HG03135 (cell line): ENCODE data around the gene FBLN1.

Experiments
- ATAC-seq: cut with Tn5 transposase; IDR thresholded peaks from one replicate; pipeline ENCODE4 v1.9.1; 2021; ENCODE audit warnings: mild to moderate bottlenecking, moderate library complexity; ENCODE audit not compliant: unreplicated experiment

Gene FBLN1

DNA sequence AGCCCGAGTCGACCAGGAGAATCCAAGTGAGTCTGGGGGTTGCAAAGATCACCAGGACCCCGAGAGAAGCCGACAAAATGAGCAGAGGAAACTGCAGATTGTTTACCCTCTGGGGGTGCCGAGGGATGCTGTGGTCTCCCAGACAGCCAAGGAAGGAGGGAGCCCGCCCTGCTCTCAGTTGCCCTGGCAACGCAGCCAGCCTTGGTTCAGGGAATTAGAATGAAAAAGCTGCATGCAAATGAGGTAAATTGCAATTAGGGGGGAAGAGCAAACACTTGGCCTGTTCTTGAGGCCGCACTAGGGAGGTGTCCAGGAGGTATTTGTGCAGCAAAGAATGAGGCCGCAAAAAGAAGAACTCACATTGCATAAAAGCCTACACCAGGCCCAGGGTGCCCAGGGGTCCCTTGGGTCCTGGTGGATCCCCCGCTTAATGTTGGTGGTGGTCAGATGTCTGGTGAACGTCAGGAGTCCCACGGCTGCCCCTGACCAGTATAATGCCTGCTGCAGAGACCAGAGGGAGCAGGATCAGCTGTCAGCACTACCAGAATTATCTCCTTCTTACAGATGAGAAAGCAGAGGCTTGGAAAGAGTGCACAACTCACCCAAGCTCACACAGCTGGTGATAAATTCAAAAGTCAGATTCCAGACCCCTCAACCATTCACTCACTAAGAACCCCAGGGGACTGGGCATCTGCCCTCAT is 128.6 kb downstream of the FBLN1 start:
- ATAC-seq: no peak

DNA sequence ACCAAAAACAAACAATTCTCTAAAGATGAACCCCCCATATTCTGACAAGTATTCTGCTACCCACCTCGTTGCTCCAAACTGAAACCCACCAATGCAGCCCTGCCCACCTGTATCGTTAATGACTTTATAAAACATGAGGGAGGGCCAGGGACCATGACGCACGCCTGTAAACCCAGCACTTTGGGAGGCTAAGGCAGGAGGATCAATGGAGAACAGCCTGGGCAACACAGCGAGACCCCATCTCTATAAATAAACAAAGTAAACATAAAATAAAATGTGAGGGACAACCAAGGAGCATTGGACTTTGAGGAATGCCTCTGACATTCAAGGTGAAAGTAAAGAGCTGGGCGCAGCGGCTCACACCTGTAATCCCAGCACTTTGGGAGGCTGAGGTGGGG is 129.2 kb downstream of the FBLN1 start:
- no peak for ATAC-seq

DNA sequence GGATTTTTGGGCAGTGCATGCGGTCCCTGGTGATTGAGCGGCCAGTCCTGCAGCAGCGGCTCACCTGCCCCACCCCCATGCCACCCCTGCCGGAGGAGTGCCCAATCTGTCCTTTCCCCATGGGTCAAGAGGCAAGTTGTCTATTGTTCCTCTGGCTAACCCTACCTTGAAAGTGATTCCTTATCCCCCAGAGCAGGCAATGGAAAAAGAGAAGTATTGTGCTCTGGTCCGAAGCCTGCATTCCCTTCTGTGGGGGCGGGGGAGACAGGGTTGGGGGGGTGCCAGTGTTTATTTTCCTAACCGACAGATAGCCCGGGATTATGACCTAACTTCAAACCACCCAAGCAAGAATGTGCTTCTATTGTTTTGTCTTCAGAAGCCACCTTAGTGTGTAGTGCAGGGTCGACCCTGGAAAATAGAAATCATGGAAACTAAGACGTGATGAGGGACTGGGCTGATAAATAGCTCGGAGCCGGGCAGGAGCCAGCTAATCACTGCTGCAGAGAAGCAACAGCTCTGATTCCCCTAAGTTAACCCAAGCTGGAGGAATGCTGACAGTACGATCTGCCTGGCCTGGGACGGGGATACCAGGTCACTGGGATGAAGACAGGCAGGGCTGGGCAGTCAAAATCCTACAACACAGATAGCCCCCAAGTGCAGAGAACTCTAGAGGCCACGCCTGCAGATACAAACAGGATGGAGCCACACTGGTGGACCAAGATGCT is 130.3 kb downstream of the FBLN1 start:
- no peak for ATAC-seq

DNA sequence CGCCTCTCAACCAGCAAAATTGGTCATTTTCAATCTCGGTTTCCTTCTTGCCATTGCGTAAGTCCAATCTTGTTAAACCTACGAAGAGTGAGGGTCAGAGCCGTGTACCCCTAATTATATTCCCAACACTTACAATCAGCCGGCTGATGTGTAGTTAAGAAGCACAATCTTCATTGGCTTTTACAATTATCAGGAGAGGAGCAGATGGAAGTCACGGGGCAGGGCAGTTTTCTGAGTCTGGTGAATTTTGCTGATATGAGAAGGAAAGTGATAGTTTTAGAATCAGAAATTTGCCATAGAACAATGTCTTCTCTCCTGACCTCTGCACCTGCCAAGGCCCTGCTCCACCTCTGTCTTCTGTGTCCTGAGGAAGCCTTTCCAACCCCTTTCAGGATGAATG is 134.0 kb downstream of the FBLN1 start:
- no peak for ATAC-seq

DNA sequence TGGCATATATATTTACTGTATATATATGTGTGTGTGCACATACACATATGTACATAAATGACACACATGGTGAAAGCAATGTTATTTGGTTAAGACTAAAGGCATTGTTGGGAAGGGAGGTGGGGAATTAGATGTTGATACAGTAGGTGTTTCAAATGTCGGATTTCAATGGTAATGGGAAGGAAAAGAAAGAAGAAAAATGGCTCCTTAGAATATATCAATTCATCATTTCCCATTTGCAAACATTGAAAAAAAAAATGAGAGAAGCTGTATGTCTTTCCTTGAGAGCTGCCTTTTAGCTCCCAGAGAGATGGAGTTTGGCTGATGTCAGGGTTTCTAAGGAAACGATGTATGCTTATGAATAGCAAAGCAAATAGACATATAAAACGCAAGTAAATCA is 135.5 kb downstream of the FBLN1 start:
- no peak for ATAC-seq

DNA sequence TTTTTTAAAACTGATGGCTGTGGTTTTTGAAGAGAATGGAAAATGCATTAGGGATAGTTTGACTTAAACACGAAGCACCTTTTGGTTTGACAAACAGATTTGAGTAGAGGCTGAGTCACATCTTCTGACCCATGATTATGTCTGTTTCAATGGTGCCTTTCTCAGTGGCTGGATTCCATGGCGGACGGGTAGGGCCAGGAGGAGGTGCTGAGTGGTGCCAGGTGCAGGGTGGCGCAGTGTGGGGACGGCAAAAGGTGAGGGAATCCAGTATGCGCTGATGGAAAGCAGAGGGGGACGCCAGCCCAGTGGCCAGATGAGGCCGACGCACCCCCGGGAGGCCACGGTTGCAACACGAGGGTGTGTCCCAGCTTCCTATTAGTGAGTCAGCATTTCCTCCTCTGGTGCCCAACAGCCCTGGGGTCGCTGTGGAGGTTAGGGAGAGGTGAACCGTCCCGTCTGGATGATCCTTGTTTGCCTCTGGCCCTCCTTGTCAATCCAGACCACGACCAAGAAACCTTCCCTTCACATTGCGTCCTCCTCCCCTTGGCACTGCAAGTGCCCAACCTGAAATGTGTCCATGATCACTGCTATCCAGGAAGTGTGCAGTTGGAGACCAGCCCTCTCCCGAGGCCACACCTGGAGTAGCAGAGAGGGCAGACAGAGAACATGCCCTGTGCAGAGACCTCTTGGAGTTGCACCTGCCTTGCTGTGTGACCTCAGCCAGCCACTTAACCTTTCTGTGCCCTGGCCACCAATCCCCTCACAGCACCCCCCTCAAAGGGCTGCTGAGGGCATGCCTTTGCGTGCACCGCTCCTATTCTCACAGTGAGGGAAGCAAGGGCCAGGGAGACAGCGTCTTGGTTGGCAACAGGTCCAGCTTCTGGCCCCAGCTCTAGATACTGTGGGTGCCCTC is 136.4 kb downstream of the FBLN1 start:
- ATAC-seq: no peak

DNA sequence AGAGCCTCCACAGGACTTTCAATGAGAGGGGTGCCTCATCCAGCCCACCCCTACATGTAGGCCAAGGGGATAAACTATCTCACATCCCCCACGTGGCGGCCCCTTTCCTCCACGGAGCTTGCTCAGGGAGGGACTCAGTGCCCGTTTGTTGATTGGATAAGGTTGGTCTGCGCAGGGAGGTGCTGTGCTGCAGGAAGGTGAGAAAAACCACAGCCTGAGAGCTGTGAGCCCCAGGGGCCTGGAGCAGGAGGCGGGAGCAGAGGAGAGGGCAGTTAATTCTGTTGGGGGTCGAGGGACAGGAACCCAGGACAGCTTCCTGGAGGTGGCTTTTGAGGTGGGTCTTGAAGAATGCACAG is 137.0 kb downstream of the FBLN1 start:
- no peak for ATAC-seq

DNA sequence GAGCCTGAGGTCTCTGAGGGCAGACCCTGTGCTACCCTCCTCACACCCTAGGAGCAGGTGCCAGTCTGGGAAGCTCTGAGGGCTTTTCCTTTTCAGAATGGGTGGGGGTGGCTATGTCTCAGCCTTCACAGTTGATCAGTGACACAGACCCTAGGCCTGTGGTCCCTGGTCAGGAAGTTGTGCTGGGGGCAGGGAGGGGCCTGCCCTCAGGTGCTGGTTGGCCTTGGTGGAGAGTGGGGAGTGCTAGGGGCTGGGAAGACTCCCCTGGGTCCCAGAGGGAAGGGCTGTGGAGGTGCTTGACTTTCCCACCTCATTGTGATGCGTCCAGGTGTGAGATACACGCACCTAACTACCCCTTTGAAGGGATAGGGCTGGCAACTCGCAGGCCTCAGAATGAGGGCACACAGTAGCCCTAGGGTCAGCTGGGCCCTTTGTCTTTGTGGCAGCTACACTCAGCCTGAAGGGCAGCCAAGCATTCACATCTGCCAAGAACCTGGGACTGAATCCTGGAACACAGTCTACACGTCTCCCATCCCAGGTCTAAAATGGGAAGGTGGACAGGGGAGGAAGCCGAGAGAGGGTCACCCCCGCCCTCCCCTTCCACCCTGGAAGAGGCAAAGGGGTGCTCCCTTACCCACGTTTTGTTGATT is 137.7 kb downstream of the FBLN1 start:
- ATAC-seq: no peak

DNA sequence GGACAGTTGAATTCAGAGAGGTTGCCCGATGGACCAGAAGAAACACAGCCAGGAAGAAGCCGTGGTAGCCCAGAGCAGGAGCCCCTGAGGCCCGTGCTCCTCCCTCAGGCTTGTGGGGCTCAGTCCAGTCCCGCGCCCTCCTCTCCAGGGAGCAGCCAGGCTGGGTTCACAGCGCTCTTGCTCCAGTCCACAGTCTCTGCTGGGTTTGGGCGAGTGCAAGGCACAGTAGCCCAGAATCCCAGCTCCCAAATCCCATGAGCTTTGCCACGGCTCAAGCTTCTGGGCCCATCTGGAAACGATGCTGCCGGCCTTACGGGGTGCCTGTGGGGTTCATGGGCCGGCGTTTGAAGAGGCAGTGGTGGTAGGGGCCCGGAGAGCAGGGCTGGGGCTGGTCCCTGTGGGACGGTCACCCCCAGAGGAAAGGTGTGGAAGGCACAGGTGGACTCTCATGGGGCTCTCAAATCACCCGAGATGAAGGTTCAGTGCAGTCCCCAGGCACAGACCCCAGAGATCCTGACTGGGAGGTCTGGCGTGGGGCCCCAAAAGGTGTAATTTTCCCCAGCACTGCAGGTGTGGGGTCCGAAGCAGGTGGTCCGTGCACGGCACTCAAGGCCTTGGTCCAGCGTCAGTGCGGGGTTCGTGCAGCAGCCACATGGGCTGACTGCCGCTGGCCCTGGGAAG is 138.4 kb downstream of the FBLN1 start:
- ATAC-seq: no peak

DNA sequence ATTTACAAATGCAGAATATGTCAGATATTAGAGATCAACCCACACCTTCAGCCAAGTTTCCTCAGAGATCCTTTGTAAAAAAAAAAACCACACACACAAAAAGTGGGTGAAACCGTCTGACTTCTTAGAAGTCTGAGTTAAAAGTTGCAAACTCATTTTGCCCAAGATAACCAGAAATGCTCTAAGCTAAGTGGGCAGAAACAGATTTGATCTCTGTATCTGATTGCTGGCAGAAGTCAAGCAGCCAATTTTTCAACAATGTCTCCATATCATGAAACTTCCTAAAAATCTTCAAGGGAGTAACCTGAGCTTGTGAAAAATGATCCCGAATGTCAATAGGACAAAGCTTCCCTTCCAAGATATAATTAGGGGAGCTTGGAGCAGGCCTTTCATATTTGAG is 140.3 kb downstream of the FBLN1 start:
- no peak for ATAC-seq

DNA sequence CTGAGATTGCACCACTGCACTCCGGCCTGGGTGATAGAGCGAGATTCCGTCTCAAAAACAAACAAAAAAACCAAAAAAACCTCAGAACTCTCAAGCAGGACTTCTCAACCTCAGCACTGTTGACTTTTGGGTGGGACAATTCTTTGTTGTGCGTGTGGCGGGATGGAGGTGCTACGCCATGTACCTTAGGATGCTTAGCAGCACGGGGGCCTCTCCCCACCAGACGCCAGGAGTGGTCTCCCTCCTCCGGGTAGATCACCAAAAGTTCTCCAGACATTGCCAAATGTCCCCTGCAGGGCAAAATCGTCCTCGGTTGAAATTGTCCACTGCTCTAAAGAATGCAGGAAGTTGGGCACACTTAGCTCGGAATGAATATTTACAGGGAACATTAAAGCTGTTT is 142.0 kb downstream of the FBLN1 start:
- ATAC-seq: no peak

DNA sequence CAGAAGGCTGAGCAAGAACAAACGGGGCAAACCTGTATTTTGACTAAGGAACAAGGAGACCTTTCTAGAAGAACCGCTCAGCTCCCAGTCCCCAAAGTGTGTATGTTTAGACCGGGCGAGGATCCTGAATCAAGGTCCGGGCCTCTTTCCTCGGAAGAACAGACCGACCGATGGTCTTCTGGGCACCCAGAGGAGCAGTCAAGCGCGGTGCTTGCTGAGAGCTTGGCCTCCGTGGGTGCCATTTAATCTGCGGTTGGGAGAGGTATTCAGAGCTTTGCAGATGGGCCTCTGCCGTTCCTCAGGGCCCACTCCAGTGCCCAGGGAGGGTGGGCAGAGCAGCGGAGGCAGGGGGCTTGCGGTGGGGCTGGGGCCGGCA is 142.5 kb downstream of the FBLN1 start:
- no peak for ATAC-seq

DNA sequence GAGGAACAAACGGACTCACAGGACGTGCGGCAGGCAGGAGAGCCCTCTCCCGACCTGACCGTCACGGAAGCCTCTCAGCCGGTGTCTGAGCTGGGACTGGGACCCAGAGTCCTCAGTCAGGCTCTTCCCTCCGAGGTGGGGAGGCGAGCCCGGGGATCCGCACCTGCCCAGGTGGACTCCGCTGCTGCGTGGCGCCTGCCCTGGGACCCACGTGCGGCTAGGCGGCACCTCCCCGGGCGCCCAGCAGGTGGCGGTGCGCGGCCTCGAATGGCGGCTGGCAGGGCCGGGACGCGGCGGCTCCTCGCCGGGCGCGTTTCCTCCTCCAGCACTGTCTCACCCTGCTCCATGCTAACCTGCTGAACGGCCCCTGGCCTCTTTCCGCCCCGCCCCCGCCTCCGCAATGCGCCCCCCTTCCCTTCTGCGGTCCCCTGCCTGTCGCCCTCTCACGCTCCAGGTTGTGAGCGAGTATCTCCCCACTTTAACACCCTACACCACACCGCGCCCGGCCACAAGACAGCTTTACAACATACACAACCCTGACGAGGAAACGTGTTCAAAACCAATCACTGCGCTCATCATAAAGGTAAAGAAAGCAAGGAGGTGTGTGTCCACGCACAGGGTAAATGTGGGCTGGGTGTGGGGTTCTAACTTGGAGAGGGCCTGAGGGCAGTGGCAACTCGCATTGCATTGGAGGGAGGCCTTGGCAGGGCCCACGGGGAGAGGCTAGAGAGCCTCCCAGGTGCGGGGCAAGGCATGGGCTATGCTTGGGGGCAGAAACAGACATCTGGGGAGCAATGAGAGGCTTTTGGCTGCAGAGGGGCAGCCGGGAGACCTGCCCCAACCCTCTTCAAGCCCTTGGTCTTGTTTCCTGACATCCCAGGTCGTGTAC is 143.1 kb downstream of the FBLN1 start:
- ATAC-seq: no peak

DNA sequence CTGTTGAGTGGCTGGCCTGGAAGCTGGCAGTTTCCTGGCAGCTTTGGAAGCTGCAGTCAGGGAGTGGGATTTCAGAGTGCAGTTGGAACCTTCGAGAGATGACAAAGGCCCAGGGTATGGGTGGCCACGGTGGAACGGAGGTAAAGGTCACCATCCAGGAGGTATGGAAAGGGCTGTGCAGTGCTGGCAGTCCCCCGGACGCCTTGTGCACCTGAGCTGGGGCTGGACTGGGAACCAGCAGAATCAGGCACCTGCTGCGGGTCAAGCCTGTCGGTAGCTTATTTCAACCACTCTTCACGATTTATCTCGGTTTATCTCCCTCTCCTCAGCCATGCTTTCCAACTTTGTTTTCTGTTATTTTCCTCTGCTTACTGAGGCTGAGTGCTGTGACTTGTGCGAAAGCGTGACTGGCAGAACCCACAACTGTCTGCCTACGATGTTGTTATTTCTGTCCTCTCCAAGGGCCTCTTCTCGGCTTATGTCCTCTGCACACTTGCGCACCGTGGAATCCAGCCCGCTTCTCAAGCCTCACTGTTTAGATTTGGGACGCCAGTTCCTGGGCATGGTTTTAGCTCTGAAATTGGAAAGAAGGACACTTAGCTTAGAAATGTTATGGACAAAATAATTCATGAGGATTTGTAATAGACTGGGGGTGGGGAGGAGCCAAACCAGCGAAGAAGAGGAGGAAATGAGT is 145.0 kb downstream of the FBLN1 start:
- no peak for ATAC-seq

DNA sequence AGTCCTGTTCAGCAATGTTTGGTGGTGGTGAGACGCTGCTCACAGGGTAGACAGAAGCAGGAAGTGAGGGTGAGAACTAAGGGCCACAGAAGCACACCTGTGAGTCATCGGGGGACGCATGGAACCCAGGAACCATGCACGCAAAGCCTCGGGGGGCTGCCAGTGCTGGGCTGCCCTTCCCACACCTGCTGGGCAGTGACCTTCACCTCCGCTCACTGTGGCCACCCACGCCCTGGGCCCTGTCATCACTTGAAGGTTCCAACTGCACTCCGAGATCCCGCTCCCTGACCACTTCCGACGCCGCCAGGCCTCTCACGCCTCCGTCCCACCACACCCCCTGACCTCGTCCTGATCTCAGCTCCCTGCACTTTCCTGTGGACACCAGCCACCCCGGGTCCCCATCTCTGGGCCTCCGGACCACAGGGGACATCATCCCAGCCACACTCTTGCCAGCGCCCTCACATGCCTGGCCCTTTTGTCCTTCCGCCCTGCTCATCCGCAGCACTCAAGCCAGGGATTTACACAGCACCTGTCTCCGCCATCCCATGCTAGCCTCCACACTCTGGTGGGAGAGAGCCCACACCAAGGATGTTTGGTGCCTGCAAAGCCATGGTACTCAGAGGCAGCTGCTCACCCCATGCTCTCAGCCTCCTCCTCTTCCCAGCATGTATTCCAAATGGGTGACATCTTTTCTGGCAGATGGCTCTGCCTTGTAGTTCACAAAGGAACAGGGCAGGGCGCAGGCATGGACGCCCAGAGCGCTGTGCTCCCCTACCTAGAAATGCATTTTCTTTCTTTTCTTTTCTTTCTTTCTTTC is 145.8 kb downstream of the FBLN1 start:
- ATAC-seq: no peak

DNA sequence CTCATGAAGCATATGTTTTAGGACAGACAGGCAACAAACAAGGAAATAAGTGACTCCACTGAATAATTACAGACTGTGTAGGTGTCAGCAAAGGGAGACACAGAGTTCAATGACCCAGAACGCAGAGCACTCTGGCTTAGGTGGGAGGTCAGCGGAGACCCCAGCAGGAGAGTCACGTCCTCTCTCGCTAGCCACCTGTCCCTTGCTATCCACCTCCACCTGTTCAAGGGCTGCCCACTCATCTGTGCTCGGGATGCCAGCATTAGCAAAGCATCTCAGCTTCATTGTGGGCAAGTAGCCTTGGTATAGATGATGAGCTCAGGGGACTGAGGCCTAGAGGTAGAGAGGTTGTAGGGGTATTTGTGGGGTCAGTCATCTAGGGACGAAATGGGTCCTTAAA is 147.1 kb downstream of the FBLN1 start:
- no peak for ATAC-seq

DNA sequence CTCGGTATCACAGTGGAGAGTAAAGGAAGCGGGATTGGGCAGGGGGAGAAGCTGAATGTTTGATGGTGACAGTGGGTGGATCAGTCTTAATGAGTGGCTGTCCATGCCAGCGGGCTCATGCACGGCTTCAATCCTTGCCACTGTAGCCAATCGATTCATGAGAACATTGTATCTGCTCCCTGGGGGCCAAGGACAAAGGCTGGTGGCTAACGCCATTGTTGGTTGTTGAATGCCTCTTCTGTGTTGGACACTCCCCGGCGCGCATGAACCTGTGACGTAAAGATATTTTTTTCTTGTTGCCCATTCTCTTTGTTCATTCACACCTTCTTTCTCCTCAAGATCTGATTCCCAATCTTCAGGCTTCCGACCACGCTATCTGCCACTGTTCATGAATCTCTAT is 148.0 kb downstream of the FBLN1 start:
- ATAC-seq: no peak
